CD14-positive monocyte (primary cell): Measurements from ENCODE around the gene ATP7A. TPM values are rescaled to one million over a fixed set of nuclear protein-coding genes. Genes with fewer than 3 reads are reported as not detected.
"Not testable (repeated sequence)": the region's sequence is repeated elsewhere in the genome, so short reads cannot be mapped to it uniquely, and the experiment has no call there.

Experiments used
- DNase-seq, 3 donors: peaks; one replicate each; pipeline ENCODE4 v3.0.0-alpha.2; 2011 to 2022
- H2AFZ ChIP-seq: 2 replicates; pipeline ENCODE4 v1.6.0; 2012; ENCODE audit warnings: mild to moderate bottlenecking, low read depth, low read length, inconsistent platforms; ENCODE audit not compliant: insufficient read depth, poor library complexity, severe bottlenecking
- H3K27ac ChIP-seq, 2 donors: 1 replicate in 1 of 2; 2 replicates in 1 of 2; pipeline ENCODE4 v1.5.1; 2012 to 2013; ENCODE audit warnings: low read length in 2 of 2, control low read depth in 1 of 2, inconsistent platforms in 1 of 2, low read depth in 1 of 2, mild to moderate bottlenecking in 1 of 2
- H3K27me3 ChIP-seq, 2 donors: one replicate each; pipeline versions ENCODE4 v1.6.0 to v1.6.1; 2011 to 2013; ENCODE audit warnings: low read length in 2 of 2; ENCODE audit not compliant: control insufficient read depth in 2 of 2, insufficient read depth in 2 of 2
- H3K36me3 ChIP-seq, 2 donors: replicated peaks in 1 of 2; 1 replicate in 1 of 2; 2 replicates in 1 of 2; pipeline versions ENCODE4 v1.5.1 to v1.6.1; 2012 to 2013; ENCODE audit warnings: low read length in 2 of 2, control low read depth in 1 of 2, inconsistent platforms in 1 of 2, mild to moderate bottlenecking in 1 of 2; ENCODE audit not compliant: insufficient read depth in 2 of 2, control insufficient read depth in 1 of 2
- H3K4me1 ChIP-seq, 2 donors: 1 replicate in 1 of 2; 2 replicates in 1 of 2; pipeline versions ENCODE4 v1.5.1 to v1.6.1; 2012 to 2013; ENCODE audit warnings: low read length in 2 of 2, control low read depth in 1 of 2, inconsistent platforms in 1 of 2, mild to moderate bottlenecking in 1 of 2, moderate library complexity in 1 of 2; ENCODE audit not compliant: insufficient read depth in 2 of 2, control insufficient read depth in 1 of 2
- H3K4me2 ChIP-seq: replicated peaks from 2 replicates; pipeline ENCODE3; 2012; ENCODE audit warnings: low read length, moderate library complexity, mild to moderate bottlenecking; ENCODE audit not compliant: poor library complexity, severe bottlenecking; ENCODE audit errors: extremely low read depth
- H3K4me3 ChIP-seq, 3 experiments: fragments of 200-600 bp in 1 of 3; sonication (generic) in 1 of 3; replicated peaks in 1 of 3; 1 replicate in 2 of 3; 2 replicates in 1 of 3; pipeline ENCODE4 v1.5.1; 2011 to 2013; ENCODE audit warnings: low read length in 3 of 3, mild to moderate bottlenecking in 3 of 3, control low read depth in 2 of 3, low read depth in 2 of 3, inconsistent platforms in 1 of 3, moderate library complexity in 1 of 3
- H3K79me2 ChIP-seq: 2 replicates; pipeline ENCODE4 v1.6.0; 2012; ENCODE audit warnings: mild to moderate bottlenecking, control low read depth, inconsistent platforms, low read length, moderate library complexity; ENCODE audit not compliant: insufficient read depth
- H3K9ac ChIP-seq: 2 replicates; pipeline ENCODE4 v1.6.0; 2017; ENCODE audit warnings: low read length, mild to moderate bottlenecking; ENCODE audit not compliant: insufficient read depth, poor library complexity, severe bottlenecking
- H3K9me3 ChIP-seq, 2 donors: replicated peaks in 1 of 2; 1 replicate in 1 of 2; 2 replicates in 1 of 2; pipeline versions ENCODE4 v1.5.1 to v1.6.1; 2012 to 2013; ENCODE audit warnings: low read length in 2 of 2, control low read depth in 1 of 2; ENCODE audit not compliant: control insufficient read depth in 1 of 2, insufficient read depth in 1 of 2
- H4K20me1 ChIP-seq: 2 replicates; pipeline ENCODE4 v1.6.0; 2012; ENCODE audit warnings: mild to moderate bottlenecking, low read length, control low read depth, moderate library complexity; ENCODE audit not compliant: insufficient read depth
- H3K27ac Mint-ChIP-seq, 7 donors: one replicate each; pipeline ENCODE4 v1.8.0; 2020; ENCODE audit warnings: mild to moderate bottlenecking in 7 of 7, mixed read lengths in 7 of 7, moderate library complexity in 6 of 7, inconsistent platforms in 2 of 7
- H3K27me3 Mint-ChIP-seq, 3 donors: one replicate each; pipeline ENCODE4 v1.8.0; 2021 to 2022; ENCODE audit warnings: low read depth in 3 of 3, mild to moderate bottlenecking in 3 of 3, mixed read lengths in 3 of 3, moderate library complexity in 3 of 3, inconsistent platforms in 1 of 3
- H3K36me3 Mint-ChIP-seq, 2 donors: one replicate each; pipeline ENCODE4 v1.8.0; 2020; ENCODE audit warnings: mixed read lengths in 2 of 2, inconsistent platforms in 1 of 2, mild to moderate bottlenecking in 1 of 2
- H3K4me1 Mint-ChIP-seq: one replicate; pipeline ENCODE4 v1.8.0; 2020; ENCODE audit warnings: mild to moderate bottlenecking, mixed read lengths
- H3K4me3 Mint-ChIP-seq, 2 donors: one replicate each; pipeline ENCODE4 v1.8.0; 2020; ENCODE audit warnings: mild to moderate bottlenecking in 2 of 2, mixed read lengths in 2 of 2, moderate library complexity in 1 of 2
- H3K9me3 Mint-ChIP-seq, 7 donors: one replicate each; pipeline ENCODE4 v1.8.0; 2020 to 2022; ENCODE audit warnings: mixed read lengths in 7 of 7, mild to moderate bottlenecking in 6 of 7, moderate library complexity in 6 of 7, inconsistent platforms in 2 of 7
- CTCF ChIP-seq: fragments of 200-600 bp; IDR thresholded peaks from one replicate; pipeline ENCODE4 v1.8.0; 2022; ENCODE audit warnings: antibody characterized with exemption, mild to moderate bottlenecking
- WGBS: methylation state at CpG from one replicate; pipeline ENCODE4 v1.1.5; 2013; ENCODE audit warnings: missing lambda C conversion rate; ENCODE audit not compliant: insufficient coverage; 5-methylcytosine and 5-hydroxymethylcytosine counted together
- intact Hi-C, 2 donors: fragments of 100-400 bp; cut with micrococcal nuclease; formaldehyde crosslinking; loops; one replicate each; pipeline versions ENCODE4 v1.15.0 to v1.15.1; 2023
- polyA plus RNA-seq, 3 donors: library from polyadenylated mRNA; depleted of rRNA in 1 of 3; unstranded in 2 of 3; stranded (reverse) in 1 of 3; fragments of 300-500 nt in 2 of 3; fragments of >200 nt in 1 of 3; fragmentation: Illumina TruSeq in 2 of 3; gene quantifications; 1 replicate in 2 of 3; 2 replicates in 1 of 3; pipeline ENCODE4 v1.2.3, GENCODE V29; 2012 to 2021

The ATP7A gene
- polyA plus RNA-seq, 3 donors = 2.3 to 3.8 (median 2.8) TPM

GRCh38 chrX:77937291-77937690 is 26.8 kb downstream of the ATP7A start:
- WGBS = no CpG with 5 or more reads among the region's 3 CpGs
- intact Hi-C loops = no loop called here
- H3K36me3 ChIP-seq = no peaks in the 10 kb centered on the region
- H3K4me3 ChIP-seq = no peak overlapping the region
- no peak for TF ChIP-seq CTCF
- peaks cover 5% of the 10 kb centered on the region for H3K79me2 ChIP-seq
- no peak overlapping the region for H2AFZ ChIP-seq
- peaks cover 0 to 7% (median 0%) of the 10 kb centered on the region in 7 donors for H3K9me3 Mint-ChIP-seq
- H3K9me3 ChIP-seq = no peaks in the 10 kb centered on the region
- no peaks in the 10 kb centered on the region for H3K27me3 ChIP-seq
- H3K4me1 ChIP-seq = peaks cover 11 to 22% of the 10 kb centered on the region in 2 donors
- H3K27ac ChIP-seq = no peak overlapping the region
- H3K4me2 ChIP-seq = no peak overlapping the region
- H4K20me1 ChIP-seq = no peaks in the 10 kb centered on the region
- DNase-seq = no peak
- H3K9ac ChIP-seq = no peak overlapping the region
- no peaks in the 10 kb centered on the region for H3K27me3 Mint-ChIP-seq
- no peaks in the 10 kb centered on the region for H3K36me3 Mint-ChIP-seq
- no peak overlapping the region for H3K4me3 Mint-ChIP-seq
- H3K4me1 Mint-ChIP-seq = peaks cover 11% of the 10 kb centered on the region
- no peak overlapping the region for H3K27ac Mint-ChIP-seq

DNA sequence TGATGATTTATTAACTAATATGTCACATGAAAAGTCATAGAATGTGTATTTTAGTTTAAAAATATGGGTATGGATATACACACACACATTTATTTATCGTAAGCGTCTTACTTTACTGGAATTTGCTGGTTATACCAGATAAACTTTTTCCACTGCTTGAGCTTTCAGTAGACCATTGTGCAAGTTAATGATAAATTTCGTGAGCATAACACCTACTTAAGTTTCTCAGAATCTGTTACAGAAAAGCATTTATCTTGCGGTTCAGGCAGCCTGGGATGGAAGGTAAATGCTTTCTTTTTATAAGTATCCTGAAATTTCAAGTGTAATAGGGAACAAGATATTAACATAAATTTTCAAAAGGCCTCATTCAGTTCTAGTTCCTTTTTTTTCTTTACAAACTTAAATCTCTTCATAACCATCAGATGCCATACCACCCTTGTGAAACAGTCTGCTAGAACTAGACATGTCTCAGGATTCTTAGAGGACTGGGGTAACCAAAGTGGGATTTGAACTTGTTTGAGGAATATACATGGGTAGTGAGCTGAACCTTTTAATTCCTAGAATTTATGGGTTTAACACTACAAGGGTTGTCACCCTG is 27.7 kb downstream of the ATP7A start:
- peaks cover 20 to 29% of the 10 kb centered on the region in 2 donors for H3K4me1 ChIP-seq
- TF ChIP-seq CTCF = no peak
- Mint-ChIP-seq H3K36me3 (no peaks in the 10 kb centered on the region), H3K4me1 (peaks cover 16% of the 10 kb centered on the region), H3K27ac (peak overlapping the region in 6 of 7 donors; percentile 4 to 73 (median 42)), H3K4me3 (no peak overlapping the region), H3K27me3 (no peaks in the 10 kb centered on the region), H3K9me3 (peaks cover 0 to 3% (median 0%) of the 10 kb centered on the region in 7 donors)
- peak overlapping the region in 1 of 2 donors; percentile 30 for H3K27ac ChIP-seq
- no CpG with 5 or more reads among the region's 4 CpGs for WGBS
- H3K79me2 ChIP-seq = peaks cover 5% of the 10 kb centered on the region
- H3K9me3 ChIP-seq = no peaks in the 10 kb centered on the region
- no peaks in the 10 kb centered on the region for H3K27me3 ChIP-seq
- DNase-seq = peak in 2 of 3 donors; percentile 7 to 32
- no peaks in the 10 kb centered on the region for H3K36me3 ChIP-seq
- H2AFZ ChIP-seq = no peak overlapping the region
- H3K9ac ChIP-seq = no peak overlapping the region
- H3K4me3 ChIP-seq = no peak overlapping the region
- intact Hi-C loops = no loop called here
- H4K20me1 ChIP-seq = no peaks in the 10 kb centered on the region
- H3K4me2 ChIP-seq = no peak overlapping the region

DNA sequence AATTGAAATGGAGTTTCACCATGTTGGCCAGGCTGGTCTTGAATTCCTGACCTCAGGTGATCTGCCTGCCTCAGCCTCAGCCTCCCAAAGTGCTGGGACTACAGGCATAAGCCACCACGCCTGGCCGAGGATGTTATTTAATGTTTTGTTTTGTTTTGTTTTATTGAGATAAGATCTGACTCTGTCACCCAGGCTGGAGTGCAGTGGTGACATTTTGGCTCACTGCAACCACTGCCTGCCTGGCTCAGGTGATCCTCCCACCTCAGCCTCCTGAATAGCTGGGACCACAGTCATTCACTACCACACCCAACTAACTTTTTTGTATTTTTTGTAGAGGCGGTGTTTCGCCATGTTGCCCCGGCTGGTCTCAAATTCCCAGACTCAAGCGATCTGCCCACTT is 34.5 kb downstream of the ATP7A start:
- H3K36me3 ChIP-seq, DNase-seq, H3K4me3 Mint-ChIP-seq, H3K36me3 Mint-ChIP-seq, intact Hi-C loops, H3K27ac ChIP-seq, H3K4me3 ChIP-seq, H2AFZ ChIP-seq, H3K9me3 Mint-ChIP-seq, H3K9ac ChIP-seq, H3K9me3 ChIP-seq, H3K27me3 ChIP-seq, H4K20me1 ChIP-seq, H3K79me2 ChIP-seq, H3K27me3 Mint-ChIP-seq, H3K4me2 ChIP-seq: not testable (repeated sequence)
- peaks cover 11% of the 10 kb centered on the region for H3K4me1 Mint-ChIP-seq
- peak overlapping the region in 2 of 7 donors; percentile 56 to 65 for H3K27ac Mint-ChIP-seq
- peaks cover 15 to 22% of the 10 kb centered on the region in 2 donors for H3K4me1 ChIP-seq
- WGBS = no CpG with 5 or more reads among the region's 6 CpGs
